Glutamatergic neuron (in vitro differentiated cells): ENCODE results near the gene ULK1. TPM values are rescaled to one million over a fixed set of nuclear protein-coding genes. Genes with fewer than 3 reads are reported as not detected.

Source experiments
- DNase-seq: peaks from one replicate; pipeline ENCODE4 v3.0.0; 2022
- H3K27ac Mint-ChIP-seq: one replicate; pipeline ENCODE4 v1.8.0; 2020; ENCODE audit warnings: mild to moderate bottlenecking, mixed read lengths, inconsistent platforms; ENCODE audit not compliant: unreplicated experiment
- H3K27me3 Mint-ChIP-seq: one replicate; pipeline ENCODE4 v1.8.0; 2020; ENCODE audit warnings: mild to moderate bottlenecking, moderate library complexity, mixed read lengths, inconsistent platforms; ENCODE audit not compliant: unreplicated experiment
- H3K36me3 Mint-ChIP-seq: one replicate; pipeline ENCODE4 v1.8.0; 2020; ENCODE audit warnings: mild to moderate bottlenecking, mixed read lengths, inconsistent platforms; ENCODE audit not compliant: unreplicated experiment
- H3K4me1 Mint-ChIP-seq: one replicate; pipeline ENCODE4 v1.8.0; 2020; ENCODE audit warnings: mild to moderate bottlenecking, low read depth, mixed read lengths, inconsistent platforms; ENCODE audit not compliant: unreplicated experiment
- H3K4me3 Mint-ChIP-seq: one replicate; pipeline ENCODE4 v1.8.0; 2020; ENCODE audit warnings: mild to moderate bottlenecking, mixed read lengths, inconsistent platforms; ENCODE audit not compliant: unreplicated experiment
- H3K9me3 Mint-ChIP-seq: one replicate; pipeline ENCODE4 v1.8.0; 2020; ENCODE audit warnings: mild to moderate bottlenecking, moderate library complexity, mixed read lengths, inconsistent platforms; ENCODE audit not compliant: unreplicated experiment
- total RNA-seq: library from RNA; stranded (reverse); fragmentation: NEBNext Ultra II Directional; extraction: Animal tissue kit (Norgen Biotek cat#: 25700); gene quantifications from one replicate; pipeline ENCODE4 v1.2.1, GENCODE V29; 2021; ENCODE audit not compliant: unreplicated experiment
- TF ChIP-seq, protein P1 (sequence below): fragments of 200-600 bp; sonication (generic); IDR thresholded peaks from one replicate; pipeline ENCODE4 v1.5.0; 2021; ENCODE audit not compliant: partially characterized antibody, unreplicated experiment

The ULK1 gene
- total RNA-seq, 1 donor from 2014 or later, result 168 TPM

DNA sequence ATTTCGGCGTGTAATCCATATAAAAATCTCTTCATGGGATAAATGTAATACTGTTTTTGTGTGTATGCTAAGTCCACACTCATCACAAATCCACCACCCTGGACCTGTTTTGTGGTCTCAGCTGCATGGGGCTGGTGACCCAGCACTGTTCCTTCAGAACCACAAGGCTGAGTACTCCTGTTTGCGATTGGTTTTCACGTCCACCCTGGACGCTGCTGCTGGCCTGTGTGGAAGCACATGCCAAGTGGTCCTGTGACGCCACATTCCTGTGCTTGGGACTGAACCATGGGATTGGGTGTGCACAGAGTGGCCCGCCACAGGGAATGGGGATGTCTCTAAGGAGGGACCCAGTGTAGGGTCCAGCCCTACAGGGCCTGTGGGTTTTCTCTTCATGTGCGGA is 39.0 kb downstream of the ULK1 start:
- TF ChIP-seq, protein P1, sequence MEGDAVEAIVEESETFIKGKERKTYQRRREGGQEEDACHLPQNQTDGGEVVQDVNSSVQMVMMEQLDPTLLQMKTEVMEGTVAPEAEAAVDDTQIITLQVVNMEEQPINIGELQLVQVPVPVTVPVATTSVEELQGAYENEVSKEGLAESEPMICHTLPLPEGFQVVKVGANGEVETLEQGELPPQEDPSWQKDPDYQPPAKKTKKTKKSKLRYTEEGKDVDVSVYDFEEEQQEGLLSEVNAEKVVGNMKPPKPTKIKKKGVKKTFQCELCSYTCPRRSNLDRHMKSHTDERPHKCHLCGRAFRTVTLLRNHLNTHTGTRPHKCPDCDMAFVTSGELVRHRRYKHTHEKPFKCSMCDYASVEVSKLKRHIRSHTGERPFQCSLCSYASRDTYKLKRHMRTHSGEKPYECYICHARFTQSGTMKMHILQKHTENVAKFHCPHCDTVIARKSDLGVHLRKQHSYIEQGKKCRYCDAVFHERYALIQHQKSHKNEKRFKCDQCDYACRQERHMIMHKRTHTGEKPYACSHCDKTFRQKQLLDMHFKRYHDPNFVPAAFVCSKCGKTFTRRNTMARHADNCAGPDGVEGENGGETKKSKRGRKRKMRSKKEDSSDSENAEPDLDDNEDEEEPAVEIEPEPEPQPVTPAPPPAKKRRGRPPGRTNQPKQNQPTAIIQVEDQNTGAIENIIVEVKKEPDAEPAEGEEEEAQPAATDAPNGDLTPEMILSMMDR, result no peak
- Mint-ChIP-seq H3K36me3 (no peaks in the 10 kb centered on the region), H3K27ac (no peak overlapping the region), H3K9me3 (peaks cover 6% of the 10 kb centered on the region), H3K4me3 (no peak overlapping the region), H3K4me1 (peaks cover 3% of the 10 kb centered on the region), H3K27me3 (no peaks in the 10 kb centered on the region)
- no peak for DNase-seq

DNA sequence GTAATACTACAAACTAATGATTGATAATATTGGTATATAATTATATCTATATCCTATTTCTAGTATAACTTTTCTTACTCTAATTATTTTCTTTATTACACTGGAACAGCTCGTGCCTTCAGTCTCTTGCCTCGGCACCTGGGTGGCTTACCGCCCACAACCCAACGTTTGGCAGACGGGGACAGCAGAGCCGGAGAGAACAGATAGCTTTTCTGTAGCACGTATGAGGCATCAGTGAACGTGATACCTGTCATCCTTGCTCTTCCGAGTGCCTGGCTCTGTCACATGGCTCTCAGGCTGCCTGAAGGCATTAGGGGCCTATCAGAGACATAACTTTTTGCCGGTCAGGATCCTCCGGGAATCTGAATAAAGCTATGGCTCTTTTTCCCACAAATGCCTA is 40.1 kb downstream of the ULK1 start:
- H3K4me1 Mint-ChIP-seq, result peaks cover 3% of the 10 kb centered on the region
- no peak for DNase-seq
- TF ChIP-seq, protein P1, result no peak
- H3K36me3 Mint-ChIP-seq, result no peaks in the 10 kb centered on the region
- no peak overlapping the region for H3K4me3 Mint-ChIP-seq
- H3K27me3 Mint-ChIP-seq, result no peaks in the 10 kb centered on the region
- H3K27ac Mint-ChIP-seq, result no peak overlapping the region
- peaks cover 2% of the 10 kb centered on the region for H3K9me3 Mint-ChIP-seq

DNA sequence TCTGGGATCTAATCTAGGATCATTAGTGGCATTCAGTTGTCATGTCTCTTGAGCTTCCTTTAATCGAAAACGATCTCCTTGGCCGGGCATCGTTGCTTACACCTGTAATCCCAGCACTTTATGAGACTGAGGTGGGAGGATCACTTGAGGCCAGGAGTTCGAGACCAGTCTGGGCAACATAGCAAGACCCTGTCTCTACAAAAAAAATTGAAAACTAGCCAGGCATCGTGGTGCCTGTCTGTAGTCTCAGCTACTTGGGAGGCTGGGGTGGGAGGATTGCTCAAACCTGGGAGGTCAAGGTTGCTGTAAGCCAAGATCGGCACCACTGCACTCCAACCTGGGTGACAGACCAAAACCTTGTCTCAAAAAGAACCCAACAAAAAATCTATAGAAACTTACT is 43.7 kb downstream of the ULK1 start:
- Mint-ChIP-seq H3K27me3 (no peaks in the 10 kb centered on the region), H3K4me3 (no peak overlapping the region), H3K36me3 (no peaks in the 10 kb centered on the region), H3K27ac (no peak overlapping the region), H3K4me1 (no peaks in the 10 kb centered on the region), H3K9me3 (peaks cover 1% of the 10 kb centered on the region)
- no peak for DNase-seq
- TF ChIP-seq, protein P1, result no peak

DNA sequence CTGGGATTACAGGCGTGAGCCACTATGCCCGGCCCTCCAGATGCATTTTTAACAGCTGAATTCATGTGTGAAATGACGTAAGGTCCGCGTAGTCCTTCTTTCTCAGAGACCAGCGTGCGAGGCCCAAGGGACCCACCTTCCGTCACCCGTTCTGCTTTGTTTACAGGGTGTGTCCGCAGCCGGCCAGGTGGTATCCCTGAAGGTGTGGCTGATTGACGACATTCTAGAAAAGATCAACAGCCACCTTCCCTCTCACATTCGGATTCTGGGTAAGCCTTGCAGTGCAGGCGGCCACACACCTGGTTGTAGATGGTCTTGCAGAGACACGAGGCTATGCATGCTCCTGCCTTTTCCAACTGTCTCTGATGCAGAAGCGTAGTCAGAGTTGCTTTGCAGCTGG is 44.6 kb downstream of the ULK1 start:
- DNase-seq, result no peak
- H3K9me3 Mint-ChIP-seq, result peaks cover 4% of the 10 kb centered on the region
- no peaks in the 10 kb centered on the region for H3K4me1 Mint-ChIP-seq
- TF ChIP-seq, protein P1, result no peak
- H3K27me3 Mint-ChIP-seq, result no peaks in the 10 kb centered on the region
- H3K36me3 Mint-ChIP-seq, result no peaks in the 10 kb centered on the region
- no peak overlapping the region for H3K4me3 Mint-ChIP-seq
- H3K27ac Mint-ChIP-seq, result no peak overlapping the region

DNA sequence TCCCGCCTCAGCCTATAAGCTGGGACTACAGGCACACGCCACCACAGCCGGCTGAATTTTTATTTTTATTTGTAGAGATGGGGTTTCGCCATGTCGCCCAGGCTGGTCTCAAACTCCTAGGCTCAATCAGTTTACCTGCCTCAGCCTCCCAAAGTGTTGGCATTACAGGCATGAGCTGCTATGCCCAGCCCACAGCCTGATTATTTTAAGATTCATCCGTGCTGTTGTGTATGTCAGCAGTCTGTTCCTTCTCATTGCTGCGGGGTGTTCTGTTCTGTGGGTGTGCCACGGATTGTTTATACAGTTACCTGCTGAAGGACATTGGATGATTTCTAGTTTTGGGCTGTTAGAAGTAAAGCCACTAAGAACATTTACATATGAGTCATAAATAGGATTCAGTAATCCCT is 45.7 kb downstream of the ULK1 start:
- Mint-ChIP-seq H3K36me3 (no peaks in the 10 kb centered on the region), H3K4me1 (no peaks in the 10 kb centered on the region)
- TF ChIP-seq, protein P1, result no peak

More for the DNA sequence above, 45.7 kb downstream of the ULK1 start:
- Mint-ChIP-seq H3K4me3 (no peak overlapping the region), H3K9me3 (peaks cover 4% of the 10 kb centered on the region), H3K27ac (no peak overlapping the region), H3K27me3 (no peaks in the 10 kb centered on the region)
- DNase-seq, result no peak
